ENCODE data around the gene BRME1. TPM values are rescaled to one million over a fixed set of nuclear protein-coding genes. Genes with fewer than 3 reads are reported as not detected.
A peak's percentile ranks its signal among the peaks of the same experiment; 100 is the strongest.

The BRME1 gene
- total RNA-seq, 5 donors from 2014 or later (not counting 1 experiment from before 2014, with no cell fraction given), result 1.3 to 3.6 (median 1.7) TPM

GRCh38 chr19:13909430-13909829 is 3.5 kb upstream of the BRME1 start:
- H3K4me3 ChIP-seq (ENCODE audit: control insufficient read depth in 1 of 2, extremely low read depth in 1 of 2, low read length in 1 of 2), result no peak overlapping the region
- ChIA-PET POLR2A (no interaction called here), CTCF (interaction anchor here (0.5 to 0.7 kb wide), 2 partner anchors 95 to 147 kb away, joined by 3 to 4 read pairs; no protein-coding TSS in a partner anchor)
- no peaks in the 10 kb centered on the region for H3K27me3 ChIP-seq (replicated peaks in 1 of 2; ENCODE audit: control insufficient read depth in 2 of 2, extremely low read depth in 1 of 2, insufficient read depth in 2 of 2, low read length in 1 of 2)
- 83% methylated on average over 2 of the region's 2 CpGs for WGBS (ENCODE audit: insufficient coverage)
- ATAC-seq (replicated peaks in 1 of 4) (no peak), DNase-seq (no peak)
- Mint-ChIP-seq H3K4me1 (peaks cover 14 to 17% (median 17%) of the 10 kb centered on the region in 3 donors), H3K27me3 (no peaks in the 10 kb centered on the region), H3K9me3 (no peaks in the 10 kb centered on the region), H3K4me3 (no peak overlapping the region), H3K36me3 (peaks cover 19% of the 10 kb centered on the region), H3K27ac (no peak overlapping the region)
- H3K27ac ChIP-seq (ENCODE audit: low read length), result no peak overlapping the region
- H3K36me3 ChIP-seq (ENCODE audit: control insufficient read depth in 2 of 2, extremely low read depth in 1 of 2, insufficient read depth in 1 of 2, low read length in 1 of 2), result peaks cover 0 to 20% of the 10 kb centered on the region in 2 donors
- peaks cover 7 to 17% of the 10 kb centered on the region in 2 experiments for H3K4me1 ChIP-seq (ENCODE audit: control insufficient read depth in 1 of 2, extremely low read depth in 1 of 2, insufficient read depth in 2 of 2, low read length in 2 of 2)
- no peaks in the 10 kb centered on the region for H3K9me3 ChIP-seq

- Mint-ChIP-seq H3K36me3 (peaks cover 19% of the 10 kb centered on the region), H3K9me3 (no peaks in the 10 kb centered on the region), H3K4me1 (peaks cover 14 to 25% (median 17%) of the 10 kb centered on the region in 3 donors), H3K4me3 (no peak overlapping the region), H3K27ac (no peak overlapping the region), H3K27me3 (no peaks in the 10 kb centered on the region)
- no peak for DNase-seq
- Histone ChIP-seq H3K27me3 (replicated peaks in 1 of 2; ENCODE audit: control insufficient read depth in 2 of 2, extremely low read depth in 1 of 2, insufficient read depth in 2 of 2, low read length in 1 of 2) (no peaks in the 10 kb centered on the region), H3K9me3 (no peaks in the 10 kb centered on the region), H3K4me3 (ENCODE audit: control insufficient read depth in 1 of 2, extremely low read depth in 1 of 2, low read length in 1 of 2) (no peak overlapping the region), H3K27ac (ENCODE audit: low read length) (no peak overlapping the region), H3K4me1 (ENCODE audit: control insufficient read depth in 1 of 2, extremely low read depth in 1 of 2, insufficient read depth in 2 of 2, low read length in 2 of 2) (peaks cover 7 to 17% of the 10 kb centered on the region in 2 experiments), H3K36me3 (ENCODE audit: control insufficient read depth in 2 of 2, extremely low read depth in 1 of 2, insufficient read depth in 1 of 2, low read length in 1 of 2) (peaks cover 0 to 19% of the 10 kb centered on the region in 2 donors)
- POLR2A ChIA-PET, result no interaction called here
- ATAC-seq (replicated peaks in 1 of 4), result no peak
- 96% methylated on average over 8 of the region's 8 CpGs for WGBS (ENCODE audit: insufficient coverage)
- CTCF ChIA-PET, result interaction anchor here in 1 of 2 donors (0.7 kb wide), 1 partner anchor 147 kb away, joined by 4 read pairs; no protein-coding TSS in a partner anchor
Measured at GRCh38 chr19:13908674-13909073, 2.8 kb upstream of the BRME1 start.

DNA sequence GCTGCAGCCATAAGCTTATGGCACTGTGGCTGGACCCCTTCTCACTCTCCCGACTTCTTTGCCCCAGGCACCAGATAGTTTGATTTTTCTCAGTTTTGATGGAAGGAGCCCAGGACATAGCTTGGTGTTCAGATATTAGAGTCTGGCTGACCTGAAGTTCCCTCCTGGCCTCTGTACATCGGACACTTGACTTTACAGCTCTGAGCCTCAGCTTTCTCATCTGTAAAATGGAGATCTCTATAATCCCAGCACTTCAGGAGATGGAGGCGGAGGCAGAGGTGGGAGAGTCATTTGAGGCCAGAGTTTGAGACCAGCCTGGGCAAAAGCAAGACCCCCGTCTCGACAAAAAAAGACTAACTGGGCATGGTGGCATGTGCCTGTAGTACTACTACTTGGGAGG is 993 bp upstream of the BRME1 start:
- POLR2A ChIA-PET, result no interaction called here
- H3K27ac Mint-ChIP-seq, result peak overlapping the region; percentile 15 to 68
- Histone ChIP-seq H3K27ac (ENCODE audit: low read length) (no peak overlapping the region), H3K4me3 (ENCODE audit: control insufficient read depth in 1 of 2, extremely low read depth in 1 of 2, low read length in 1 of 2) (peak overlapping the region; percentile 65 to 67), H3K36me3 (ENCODE audit: control insufficient read depth in 2 of 2, extremely low read depth in 1 of 2, insufficient read depth in 1 of 2, low read length in 1 of 2) (peaks cover 0 to 4% of the 10 kb centered on the region in 2 donors), H3K27me3 (replicated peaks in 1 of 2; ENCODE audit: control insufficient read depth in 2 of 2, extremely low read depth in 1 of 2, insufficient read depth in 2 of 2, low read length in 1 of 2) (no peaks in the 10 kb centered on the region), H3K9me3 (no peaks in the 10 kb centered on the region), H3K4me1 (ENCODE audit: control insufficient read depth in 1 of 2, extremely low read depth in 1 of 2, insufficient read depth in 2 of 2, low read length in 2 of 2) (peaks cover 7 to 20% of the 10 kb centered on the region in 2 experiments)
- ATAC-seq (replicated peaks in 1 of 4), result no peak
- no peaks in the 10 kb centered on the region for H3K27me3 Mint-ChIP-seq
- WGBS (ENCODE audit: insufficient coverage), result 100% methylated on average over 1 of the region's 5 CpGs
- no peaks in the 10 kb centered on the region for H3K9me3 Mint-ChIP-seq
- no peak for DNase-seq
- H3K36me3 Mint-ChIP-seq, result peaks cover 13% of the 10 kb centered on the region
- H3K4me1 Mint-ChIP-seq, result peaks cover 14 to 25% (median 17%) of the 10 kb centered on the region in 3 donors
- CTCF ChIA-PET, result interaction anchor here in 1 of 2 donors (0.8 to 0.9 kb wide), 2 partner anchors 20 to 70 kb away, joined by 3 to 4 read pairs; no protein-coding TSS in a partner anchor
- H3K4me3 Mint-ChIP-seq, result peak overlapping the region; percentile 77 to 83 (median 81)

- CTCF ChIA-PET, result interaction anchor here in 1 of 2 donors (0.9 kb wide), 1 partner anchor 20 kb away, joined by 4 read pairs; no protein-coding TSS in a partner anchor
Measured at GRCh38 chr19:13906521-13906904, 596 bp upstream of the BRME1 start.

GRCh38 chr19:13902993-13903555 is 2.8 kb downstream of the BRME1 start:
- Histone ChIP-seq H3K4me1 (ENCODE audit: control insufficient read depth in 1 of 2, extremely low read depth in 1 of 2, insufficient read depth in 2 of 2, low read length in 2 of 2) (peaks cover 7 to 20% of the 10 kb centered on the region in 2 experiments), H3K4me3 (ENCODE audit: control insufficient read depth in 1 of 2, extremely low read depth in 1 of 2, low read length in 1 of 2) (no peak overlapping the region), H3K27ac (ENCODE audit: low read length) (no peak overlapping the region), H3K36me3 (ENCODE audit: control insufficient read depth in 2 of 2, extremely low read depth in 1 of 2, insufficient read depth in 1 of 2, low read length in 1 of 2) (no peaks in the 10 kb centered on the region), H3K27me3 (replicated peaks in 1 of 2; ENCODE audit: control insufficient read depth in 2 of 2, extremely low read depth in 1 of 2, insufficient read depth in 2 of 2, low read length in 1 of 2) (no peaks in the 10 kb centered on the region), H3K9me3 (no peaks in the 10 kb centered on the region)
- DNase-seq (peak in 8 of 35 experiments; percentile 20 to 64 (median 24)), ATAC-seq (replicated peaks in 1 of 4) (no peak)
- no peaks in the 10 kb centered on the region for H3K9me3 Mint-ChIP-seq
- H3K4me1 Mint-ChIP-seq, result peaks cover 14 to 25% (median 17%) of the 10 kb centered on the region in 3 donors
- POLR2A ChIA-PET, result interaction anchor here in 1 of 2 donors (0.7 kb wide), 1 partner anchor 363 kb away, joined by 4 read pairs; no protein-coding TSS in a partner anchor
- H3K4me3 Mint-ChIP-seq, result no peak overlapping the region
- CTCF ChIA-PET, result interaction anchor here (0.5 to 1.2 kb wide), 7 partner anchors 21 to 581 kb away, joined by 3 to 7 read pairs (median 3); no protein-coding TSS in a partner anchor
- 54% methylated on average over 4 of the region's 4 CpGs for WGBS (ENCODE audit: insufficient coverage)
- H3K27me3 Mint-ChIP-seq, result no peaks in the 10 kb centered on the region
- H3K36me3 Mint-ChIP-seq, result no peaks in the 10 kb centered on the region
- peak overlapping the region in 1 of 2 donors; percentile 27 for H3K27ac Mint-ChIP-seq

More at GRCh38 chr19:13906521-13906904, 596 bp upstream of the BRME1 start:
- Histone ChIP-seq H3K4me3 (ENCODE audit: control insufficient read depth in 1 of 2, extremely low read depth in 1 of 2, low read length in 1 of 2) (peak overlapping the region; percentile 65 to 67), H3K36me3 (ENCODE audit: control insufficient read depth in 2 of 2, extremely low read depth in 1 of 2, insufficient read depth in 1 of 2, low read length in 1 of 2) (peaks cover 0 to 4% of the 10 kb centered on the region in 2 donors), H3K4me1 (ENCODE audit: control insufficient read depth in 1 of 2, extremely low read depth in 1 of 2, insufficient read depth in 2 of 2, low read length in 2 of 2) (peaks cover 7 to 20% of the 10 kb centered on the region in 2 experiments), H3K27me3 (replicated peaks in 1 of 2; ENCODE audit: control insufficient read depth in 2 of 2, extremely low read depth in 1 of 2, insufficient read depth in 2 of 2, low read length in 1 of 2) (no peaks in the 10 kb centered on the region), H3K27ac (ENCODE audit: low read length) (no peak overlapping the region), H3K9me3 (no peaks in the 10 kb centered on the region)
- Mint-ChIP-seq H3K36me3 (peaks cover 13% of the 10 kb centered on the region), H3K4me1 (peaks cover 14 to 25% (median 17%) of the 10 kb centered on the region in 3 donors), H3K27ac (peak overlapping the region; percentile 15 to 68), H3K27me3 (no peaks in the 10 kb centered on the region), H3K9me3 (no peaks in the 10 kb centered on the region), H3K4me3 (peak overlapping the region; percentile 77 to 83 (median 81))
- 9% methylated on average over 8 of the region's 13 CpGs for WGBS (ENCODE audit: insufficient coverage)
- peak in 16 of 35 experiments; percentile 8 to 43 (median 24) for DNase-seq
- ATAC-seq (replicated peaks in 1 of 4), result peak; percentile 39 to 55 (median 50)
- POLR2A ChIA-PET, result no interaction called here

GRCh38 chr19:13899912-13900584 is 5.9 kb downstream of the BRME1 start:
- ATAC-seq (replicated peaks in 1 of 4) (no peak), DNase-seq (no peak)
- 83% methylated on average over 4 of the region's 5 CpGs for WGBS (ENCODE audit: insufficient coverage)
- CTCF ChIA-PET, result interaction anchor here (0.6 to 0.8 kb wide), 2 partner anchors 620 to 1178 kb away, joined by 3 read pairs; no protein-coding TSS in a partner anchor
- Histone ChIP-seq H3K9me3 (no peaks in the 10 kb centered on the region), H3K4me3 (ENCODE audit: control insufficient read depth in 1 of 2, extremely low read depth in 1 of 2, low read length in 1 of 2) (no peak overlapping the region), H3K27me3 (replicated peaks in 1 of 2; ENCODE audit: control insufficient read depth in 2 of 2, extremely low read depth in 1 of 2, insufficient read depth in 2 of 2, low read length in 1 of 2) (no peaks in the 10 kb centered on the region), H3K36me3 (ENCODE audit: control insufficient read depth in 2 of 2, extremely low read depth in 1 of 2, insufficient read depth in 1 of 2, low read length in 1 of 2) (no peaks in the 10 kb centered on the region), H3K4me1 (ENCODE audit: control insufficient read depth in 1 of 2, extremely low read depth in 1 of 2, insufficient read depth in 2 of 2, low read length in 2 of 2) (peaks cover 0 to 3% of the 10 kb centered on the region in 2 experiments), H3K27ac (ENCODE audit: low read length) (no peak overlapping the region)
- Mint-ChIP-seq H3K4me3 (no peak overlapping the region), H3K9me3 (no peaks in the 10 kb centered on the region), H3K27me3 (no peaks in the 10 kb centered on the region), H3K4me1 (peaks cover 0 to 12% (median 0%) of the 10 kb centered on the region in 3 donors), H3K27ac (no peak overlapping the region), H3K36me3 (no peaks in the 10 kb centered on the region)
- POLR2A ChIA-PET, result no interaction called here
